HEK293T (cell line): ENCODE measurements around the gene MAGI2.

Experiments
- BHLHE40 ChIP-seq: fragments of 450-650 bp; IDR thresholded peaks from 2 replicates; pipeline ENCODE4 v1.6.1; 2016; ENCODE audit warnings: mild to moderate bottlenecking, moderate library complexity, borderline replicate concordance
- FOXA1 ChIP-seq: fragments of 450-650 bp; IDR thresholded peaks from 2 replicates; pipeline ENCODE4 v1.6.1; 2016; ENCODE audit warnings: mild to moderate bottlenecking
- HDGF ChIP-seq: fragments of 450-650 bp; IDR thresholded peaks from 2 replicates; pipeline ENCODE4 v1.6.1; 2017; ENCODE audit warnings: antibody characterized with exemption, borderline replicate concordance
- TARDBP ChIP-seq: fragments of 450-650 bp; IDR thresholded peaks from 2 replicates; pipeline ENCODE4 v1.6.1; 2016

DNA sequence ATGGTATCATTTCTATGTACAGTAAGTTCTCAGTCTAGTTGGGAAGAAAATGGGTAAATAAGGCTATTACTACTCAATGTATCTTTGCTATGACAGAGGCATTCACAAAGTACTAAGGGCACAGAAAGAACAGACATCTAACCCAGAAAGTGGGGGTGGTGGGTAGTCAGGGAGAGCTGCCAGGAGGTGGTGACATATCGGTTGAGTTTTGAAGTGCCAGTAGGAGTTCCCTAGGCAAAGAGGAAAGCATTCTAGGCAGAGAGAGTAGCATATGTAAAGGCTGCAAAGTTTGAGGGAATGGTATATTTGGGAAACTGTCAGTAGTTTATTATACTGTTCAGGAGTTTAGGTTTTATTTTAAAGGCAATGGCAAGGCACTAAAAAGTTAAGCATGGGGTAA is 1372.1 kb downstream of the MAGI2 start:
- TF ChIP-seq HDGF (no peak), FOXA1 (no peak), BHLHE40 (no peak), TARDBP (no peak)
